Peyer's patch (tissue), 4 donors: Measurements from ENCODE around the gene PRR5L.

ENCODE experiments used
- POLR2A ChIP-seq, 2 donors: fragments of 450-650 bp; IDR thresholded peaks; one replicate each; pipeline ENCODE4 v1.5.1; 2017; ENCODE audit warnings: antibody characterized with exemption in 2 of 2, mild to moderate bottlenecking in 2 of 2, moderate library complexity in 2 of 2
- TF ChIP-seq, protein P1 (sequence below), 6 experiments: fragments of 450-650 bp in 4 of 6; fragments of 200-600 bp in 2 of 6; sonication (generic) in 1 of 6; IDR thresholded peaks; one replicate each; pipeline ENCODE4 v1.5.1; 2017 to 2019; ENCODE audit warnings: antibody characterized with exemption in 6 of 6, mild to moderate bottlenecking in 3 of 6, moderate library complexity in 1 of 6

DNA sequence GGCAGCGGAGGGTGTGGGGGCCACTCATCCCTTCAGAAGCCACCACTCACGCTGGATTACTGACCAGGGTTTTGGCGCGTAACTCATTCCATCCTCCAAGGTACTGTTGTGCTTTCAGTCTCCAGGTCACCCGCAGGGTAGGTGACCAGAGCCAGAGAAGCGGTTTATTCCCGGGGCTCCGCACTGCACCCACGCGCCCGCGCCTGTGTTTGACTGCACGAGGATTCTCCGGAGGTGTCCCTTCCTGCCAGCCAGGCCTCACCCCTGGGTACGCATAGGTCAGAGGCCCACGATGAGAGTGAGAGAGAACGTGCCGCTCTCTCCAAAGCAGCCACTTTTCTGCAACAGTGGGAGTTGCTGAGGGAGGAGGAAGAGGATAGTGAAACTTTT, 158.5 kb downstream of the PRR5L start:
- no peak for TF ChIP-seq POLR2A (IDR thresholded peaks at IDR 0.05)
- TF ChIP-seq, protein P1, sequence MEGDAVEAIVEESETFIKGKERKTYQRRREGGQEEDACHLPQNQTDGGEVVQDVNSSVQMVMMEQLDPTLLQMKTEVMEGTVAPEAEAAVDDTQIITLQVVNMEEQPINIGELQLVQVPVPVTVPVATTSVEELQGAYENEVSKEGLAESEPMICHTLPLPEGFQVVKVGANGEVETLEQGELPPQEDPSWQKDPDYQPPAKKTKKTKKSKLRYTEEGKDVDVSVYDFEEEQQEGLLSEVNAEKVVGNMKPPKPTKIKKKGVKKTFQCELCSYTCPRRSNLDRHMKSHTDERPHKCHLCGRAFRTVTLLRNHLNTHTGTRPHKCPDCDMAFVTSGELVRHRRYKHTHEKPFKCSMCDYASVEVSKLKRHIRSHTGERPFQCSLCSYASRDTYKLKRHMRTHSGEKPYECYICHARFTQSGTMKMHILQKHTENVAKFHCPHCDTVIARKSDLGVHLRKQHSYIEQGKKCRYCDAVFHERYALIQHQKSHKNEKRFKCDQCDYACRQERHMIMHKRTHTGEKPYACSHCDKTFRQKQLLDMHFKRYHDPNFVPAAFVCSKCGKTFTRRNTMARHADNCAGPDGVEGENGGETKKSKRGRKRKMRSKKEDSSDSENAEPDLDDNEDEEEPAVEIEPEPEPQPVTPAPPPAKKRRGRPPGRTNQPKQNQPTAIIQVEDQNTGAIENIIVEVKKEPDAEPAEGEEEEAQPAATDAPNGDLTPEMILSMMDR (IDR thresholded peaks at IDR 0.05) = no peak
